Pancreas (tissue), 10 donors: ENCODE measurements around the gene POMGNT1. TPM values are rescaled to one million over a fixed set of nuclear protein-coding genes. Genes with fewer than 3 reads are reported as not detected.
A peak's percentile ranks its signal among the peaks of the same experiment; 100 is the strongest.

ENCODE experiments used
- ATAC-seq, 4 donors: fragments of 200-7000 bp; cut with Tn5 transposase; one replicate each; pipeline versions ENCODE4 v1.8.0 to v1.9.1; 2020; ENCODE audit warnings: mild to moderate bottlenecking in 4 of 4, moderate library complexity in 4 of 4
- DNase-seq, 6 donors: peaks; one replicate each; pipeline ENCODE4 v3.0.0-alpha.2; 2020
- FAIRE-seq: peaks from 2 replicates; lab custom pipeline; 2012; peaks lifted over from hg19 to GRCh38; lab: Jason Lieb, UNC
- H3K27ac ChIP-seq, 4 donors: fragments of 200-600 bp; sonication (generic); 1 replicate in 3 of 4; 2 replicates in 1 of 4; pipeline versions ENCODE4 v1.5.0 to v1.8.0; 2020
- H3K27me3 ChIP-seq, 4 donors: fragments of 200-600 bp; one replicate each; pipeline ENCODE4 v1.8.0; 2021
- H3K36me3 ChIP-seq, 3 donors: fragments of 200-600 bp; sonication (generic) in 1 of 3; one replicate each; pipeline versions ENCODE4 v1.5.0 to v1.8.0; 2020 to 2021
- H3K4me1 ChIP-seq, 3 donors: fragments of 200-600 bp; one replicate each; pipeline ENCODE4 v1.8.0; 2021
- H3K4me3 ChIP-seq, 4 donors: fragments of 200-600 bp; sonication (generic) in 2 of 4; one replicate each; pipeline versions ENCODE4 v1.5.0 to v1.8.0; 2020 to 2021
- H3K9me3 ChIP-seq, 4 donors: fragments of 200-600 bp; one replicate each; pipeline ENCODE4 v1.8.0; 2021
- CTCF ChIP-seq, 4 donors: fragments of 200-600 bp; sonication (generic) in 3 of 4; IDR thresholded peaks; one replicate each; pipeline versions ENCODE4 v1.5.0 to v1.8.0; 2021; ENCODE audit warnings: antibody characterized with exemption in 4 of 4
- WGBS, 2 donors: extraction: QIAGEN DNeasy Blood & Tissue Kit; methylation state at CpG; one replicate each; pipeline ENCODE4 v1.1.7; 2013; 5-methylcytosine and 5-hydroxymethylcytosine counted together
- intact Hi-C, 3 donors: fragments of 100-400 bp; cut with DNase I; formaldehyde crosslinking; loops; one replicate each; pipeline versions ENCODE4 v1.11.1 to v1.14.2; 2022
- polyA plus RNA-seq, 2 donors: library from polyadenylated mRNA; stranded (reverse); fragments of 200-250 nt; gene quantifications; one replicate each; pipeline ENCODE4 v1.2.3, GENCODE V29; 2013
- total RNA-seq, 6 donors: library from RNA; stranded (reverse); fragmentation: NEBNext Ultra II Directional in 4 of 6; extraction: Animal tissue kit (Norgen Biotek cat#: 25700) in 4 of 6; gene quantifications; one replicate each; pipeline versions ENCODE4 v1.2.1 to v1.2.4, GENCODE V29; 2021 to 2023
- donor health status: healthy with polysubstance abuse.
- donor health status: DM: no; HTN: no; CAD: no; lungs with moderate emphysema.
- donor health status: DM: no; HTN: no; CAD: no.
- donor health status: control.
- donor health status: control.
- donor health status: Bipolar disorder and iron deficiency.
- donor health status: DM: yes; HTN: yes; CAD: no.
- donor health status: DM: no; HTN: no; CAD: no.
- donor health status: DM: no; HTN: no; CAD: no.
- donor health status: DM: yes; HTN: yes; CAD: no.

The POMGNT1 gene
- total and polyA plus RNA-seq, 8 donors, result 23.5 to 59.2 (median 36.1) TPM

GRCh38 chr1:46199233-46199749 is 1.1 kb upstream of the POMGNT1 start:
- FAIRE-seq, result no peak

GRCh38 chr1:46197560-46197963 is 672 bp downstream of the POMGNT1 start:
- H3K27ac ChIP-seq, result peak overlapping the region in 3 of 4 donors; percentile 22 to 67 (median 35)
- ATAC-seq (no peak), FAIRE-seq (no peak), DNase-seq (no peak)
- H3K4me3 ChIP-seq, result peak overlapping the region; percentile 65 to 85 (median 76)
- H3K4me1 ChIP-seq, result peaks cover 0 to 13% (median 9%) of the 10 kb centered on the region in 3 donors
- intact Hi-C loops, result no loop called here
- no peaks in the 10 kb centered on the region for H3K27me3 ChIP-seq
- TF ChIP-seq CTCF (IDR thresholded peaks at IDR 0.05), result no peak
- 40 to 52% methylated on average over 9 of the region's 9 CpGs for WGBS, 2 donors
- H3K36me3 ChIP-seq, result peaks cover 0 to 6% (median 0%) of the 10 kb centered on the region in 3 donors
- no peaks in the 10 kb centered on the region for H3K9me3 ChIP-seq

More at GRCh38 chr1:46199233-46199749, 1.1 kb upstream of the POMGNT1 start:
- H3K4me3 ChIP-seq, result peak overlapping the region in 2 of 4 donors; percentile 74 to 85
- ATAC-seq, result no peak
- no peaks in the 10 kb centered on the region for H3K27me3 ChIP-seq
- TF ChIP-seq CTCF (IDR thresholded peaks at IDR 0.05), result no peak
- 65 to 67% methylated on average over 3 of the region's 3 CpGs for WGBS, 2 donors
- peaks cover 0 to 13% (median 9%) of the 10 kb centered on the region in 3 donors for H3K4me1 ChIP-seq
- no peak for DNase-seq
- intact Hi-C loops, result no loop called here
- H3K27ac ChIP-seq, result no peak overlapping the region
- no peaks in the 10 kb centered on the region for H3K9me3 ChIP-seq
- no peaks in the 10 kb centered on the region for H3K36me3 ChIP-seq

DNA sequence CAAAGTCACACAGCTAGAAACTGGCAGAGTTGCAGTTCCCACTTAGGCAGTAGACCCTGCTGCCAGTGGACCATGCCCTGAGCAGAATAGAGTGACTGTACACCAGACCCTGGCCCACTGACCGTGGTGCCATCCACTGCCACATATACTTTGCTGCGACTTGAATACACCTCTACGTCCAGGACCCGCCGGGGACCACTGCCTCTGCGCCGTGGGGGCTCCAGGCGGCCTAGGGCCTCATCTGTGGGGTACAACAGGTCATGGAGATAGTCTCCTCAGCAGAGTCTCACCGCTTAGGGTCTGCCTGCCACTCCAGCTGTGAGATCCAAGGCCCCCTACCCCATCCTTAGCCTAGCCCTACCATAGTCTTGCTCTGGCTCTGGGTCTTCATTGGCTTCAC is 1.6 kb downstream of the POMGNT1 start:
- Histone ChIP-seq H3K4me1 (peaks cover 0 to 13% (median 9%) of the 10 kb centered on the region in 3 donors), H3K4me3 (no peak overlapping the region), H3K36me3 (peaks cover 0 to 10% (median 6%) of the 10 kb centered on the region in 3 donors), H3K27ac (no peak overlapping the region), H3K27me3 (no peaks in the 10 kb centered on the region), H3K9me3 (no peaks in the 10 kb centered on the region)
- DNase-seq, result no peak
- intact Hi-C loops, result no loop called here
- no peak for TF ChIP-seq CTCF (IDR thresholded peaks at IDR 0.05)
- 93 to 94% methylated on average over 9 of the region's 9 CpGs for WGBS, 2 donors
- ATAC-seq, result no peak
- FAIRE-seq, result no peak

GRCh38 chr1:46194641-46195193 is 3.5 kb downstream of the POMGNT1 start:
- DNase-seq, result no peak

More at GRCh38 chr1:46194641-46195193, 3.5 kb downstream of the POMGNT1 start:
- H3K4me3 ChIP-seq, result no peak overlapping the region
- H3K4me1 ChIP-seq, result peaks cover 0 to 13% (median 9%) of the 10 kb centered on the region in 3 donors
- no peak for TF ChIP-seq CTCF (IDR thresholded peaks at IDR 0.05)
- H3K27me3 ChIP-seq, result no peaks in the 10 kb centered on the region
- no peak overlapping the region for H3K27ac ChIP-seq
- ATAC-seq (no peak), FAIRE-seq (no peak)
- no peaks in the 10 kb centered on the region for H3K9me3 ChIP-seq
- intact Hi-C loops, result no loop called here
- peaks cover 0 to 10% (median 6%) of the 10 kb centered on the region in 3 donors for H3K36me3 ChIP-seq
- WGBS, 2 donors, result 78 to 81% methylated on average over 5 of the region's 5 CpGs
